ENCODE results near the gene THAP8. TPM values are rescaled to one million over a fixed set of nuclear protein-coding genes. Genes with fewer than 3 reads are reported as not detected.

THAP8 gene
- total and polyA plus RNA-seq, 11 donors = 2.3 to 7.3 (median 4.9) TPM

GRCh38 chr19:35990771-35991730 is 63.0 kb downstream of the THAP8 start:
- 82 to 87% (median 83%) methylated on average over 10 of the region's 10 CpGs for WGBS, 4 donors
- Histone ChIP-seq H3K36me3 (no peaks in the 10 kb centered on the region), H3K9me3 (peaks cover 0 to 7% (median 0%) of the 10 kb centered on the region in 12 donors), H3K4me3 (no peak overlapping the region), H3K4me1 (peaks cover 0 to 25% (median 11%) of the 10 kb centered on the region in 12 donors), H3K27ac (no peak overlapping the region), H3K27me3 (peaks cover 7 to 28% (median 19%) of the 10 kb centered on the region in 9 donors)
- DNase-seq (no peak), ATAC-seq (no peak)
- intact Hi-C loops (cut with DNase I) = loop anchor here in 2 of 10 donors (5.0 to 10.0 kb wide), 2 partner anchors 121 to 124 kb away; partner anchors contain the start of genes OVOL3 (in 2 of the 2), POLR2I (in 2 of the 2) and TBCB (in 1 of the 2)
- no peak for TF ChIP-seq CTCF (IDR thresholded peaks at IDR 0.05)

DNA sequence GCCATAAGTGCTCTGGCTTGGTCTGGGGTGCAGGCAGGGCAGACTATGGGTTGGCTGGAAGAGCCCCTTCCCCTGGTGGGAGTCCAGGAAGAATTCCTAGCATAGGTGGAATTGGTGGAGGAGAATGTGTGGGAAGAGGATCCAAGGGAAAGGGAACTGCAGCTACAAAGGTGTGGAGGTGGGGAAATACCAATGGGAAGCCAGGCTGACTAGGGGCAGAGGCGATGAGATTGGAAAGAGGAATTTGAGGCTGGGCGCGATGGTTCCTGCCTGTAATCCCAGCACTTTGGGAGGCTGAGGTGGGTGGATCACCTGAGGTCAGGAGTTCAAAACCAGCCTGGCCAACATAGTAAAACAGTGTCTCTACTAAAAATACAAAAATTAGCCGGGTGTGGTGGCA is 63.9 kb downstream of the THAP8 start:
- peaks cover 0 to 7% (median 0%) of the 10 kb centered on the region in 12 donors for H3K9me3 ChIP-seq
- no peak for ATAC-seq
- intact Hi-C loops (cut with DNase I) = loop anchor here in 2 of 10 donors (5.0 to 10.0 kb wide), 2 partner anchors 122 to 125 kb away; partner anchors contain the start of genes OVOL3 (in 2 of the 2), POLR2I (in 2 of the 2) and TBCB (in 1 of the 2)
- H3K4me1 ChIP-seq = peaks cover 0 to 16% (median 6%) of the 10 kb centered on the region in 12 donors
- DNase-seq = no peak
- 83 to 91% (median 88%) methylated on average over 4 of the region's 4 CpGs for WGBS, 4 donors
- H3K27me3 ChIP-seq = peaks cover 7 to 35% (median 21%) of the 10 kb centered on the region in 9 donors
- TF ChIP-seq POLR2A (IDR thresholded peaks at IDR 0.05) (no peak), CTCF (IDR thresholded peaks at IDR 0.05) (no peak)
- H3K27ac ChIP-seq = no peak overlapping the region
- H3K4me3 ChIP-seq = no peak overlapping the region
- no peaks in the 10 kb centered on the region for H3K36me3 ChIP-seq

DNA sequence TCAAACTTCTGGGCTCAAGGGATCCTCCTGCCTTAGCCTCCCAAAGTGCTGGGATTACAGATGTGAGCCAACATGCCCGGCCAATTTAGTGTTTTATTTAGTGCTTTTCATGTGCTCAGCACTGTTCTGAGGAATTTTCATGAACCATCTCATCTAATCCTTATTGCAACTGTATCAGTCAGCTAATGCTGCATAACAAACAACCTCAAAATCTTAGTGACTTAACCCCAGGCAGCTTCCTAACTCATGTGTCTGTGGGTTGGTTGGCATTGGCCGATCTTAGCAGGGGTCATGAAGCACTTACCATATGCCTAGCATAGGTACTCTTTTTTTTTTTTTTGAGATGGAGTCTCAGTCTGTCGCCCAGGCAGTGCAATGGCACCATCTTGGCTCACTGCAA is 65.3 kb downstream of the THAP8 start:
- no peak overlapping the region for H3K27ac ChIP-seq
- H3K4me1 ChIP-seq = peaks cover 0 to 8% (median under 1%) of the 10 kb centered on the region in 12 donors
- peaks cover 7 to 45% (median 21%) of the 10 kb centered on the region in 9 donors for H3K27me3 ChIP-seq
- no peak overlapping the region for H3K4me3 ChIP-seq
- H3K36me3 ChIP-seq = no peaks in the 10 kb centered on the region
- ATAC-seq (no peak), DNase-seq (no peak)
- TF ChIP-seq CTCF (IDR thresholded peaks at IDR 0.05) (no peak), POLR2A (IDR thresholded peaks at IDR 0.05) (no peak)
- intact Hi-C loops (cut with DNase I) = no loop called here
- H3K9me3 ChIP-seq = peaks cover 0 to 7% (median 0%) of the 10 kb centered on the region in 12 donors
- 87 to 95% (median 93%) methylated on average over 3 of the region's 3 CpGs for WGBS, 4 donors

DNA sequence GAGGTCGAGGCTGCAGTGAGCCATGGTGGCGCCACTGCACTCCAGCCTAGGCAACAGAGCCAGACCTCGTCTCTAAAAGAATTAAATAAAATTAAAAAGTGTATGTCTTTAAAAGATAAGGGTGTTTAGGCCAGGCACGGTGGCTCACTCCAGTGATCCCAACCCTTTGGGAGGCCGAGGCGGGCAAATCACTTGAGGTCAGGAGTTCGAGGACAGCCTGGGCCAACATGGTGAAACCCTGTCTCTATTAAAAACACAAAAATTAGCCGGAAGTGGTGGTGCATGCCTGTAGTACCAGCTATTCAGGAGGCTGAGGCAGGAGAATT is 66.6 kb downstream of the THAP8 start:
- Histone ChIP-seq H3K27ac (no peak overlapping the region), H3K36me3 (no peaks in the 10 kb centered on the region), H3K4me3 (peak overlapping the region in 9 of 12 donors; percentile 14 to 52 (median 33)), H3K9me3 (peaks cover 0 to 7% (median 0%) of the 10 kb centered on the region in 12 donors), H3K4me1 (peaks cover 0 to 8% (median 0%) of the 10 kb centered on the region in 12 donors), H3K27me3 (peaks cover 7 to 48% (median 21%) of the 10 kb centered on the region in 9 donors)
- ATAC-seq (no peak), DNase-seq (no peak)
- WGBS, 4 donors = 32 to 41% (median 36%) methylated on average over 8 of the region's 8 CpGs
- intact Hi-C loops (cut with DNase I) = no loop called here
- TF ChIP-seq CTCF (IDR thresholded peaks at IDR 0.05) (no peak), POLR2A (IDR thresholded peaks at IDR 0.05) (no peak)
